Activated CD4-positive, alpha-beta T cell treated with anti-CD3 and anti-CD28 coated beads, Interleukin-2, amount 50 U/mL, for 48 hours (primary cell): ENCODE data around the gene FHIT.

Experiments
- DNase-seq, 2 experiments: peaks; one replicate each; pipeline ENCODE4 v3.0.0-alpha.2; 2020

The FHIT gene

GRCh38 chr3:60307562-60308199, 943.6 kb downstream of the FHIT start:
- no peak for DNase-seq

GRCh38 chr3:60304112-60304511, 947.1 kb downstream of the FHIT start:
- DNase-seq, result no peak

GRCh38 chr3:60303160-60303559, 948.1 kb downstream of the FHIT start:
- DNase-seq, result no peak

GRCh38 chr3:60301142-60301541, 950.1 kb downstream of the FHIT start:
- no peak for DNase-seq

GRCh38 chr3:60298141-60298540, 953.1 kb downstream of the FHIT start:
- no peak for DNase-seq

DNA sequence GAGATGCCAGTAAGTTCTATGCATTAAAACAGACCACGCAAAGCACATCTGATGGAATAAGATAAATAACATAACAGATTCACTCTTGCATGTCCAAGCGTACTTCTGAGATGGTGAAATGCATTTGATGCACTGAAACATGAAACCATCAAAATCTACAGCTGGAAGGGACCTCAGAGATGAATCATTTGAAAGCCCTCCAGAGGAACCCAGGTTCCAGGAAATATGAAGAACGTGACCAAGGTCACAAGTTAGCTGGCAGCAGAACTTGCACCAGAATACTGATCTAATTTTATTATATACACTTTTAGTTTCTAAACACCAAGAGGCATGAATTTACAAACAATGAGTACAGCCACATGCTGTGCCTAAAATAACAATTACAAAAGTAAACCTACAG, 957.1 kb downstream of the FHIT start:
- no peak for DNase-seq

- no peak for DNase-seq
Measured at GRCh38 chr3:60291115-60291514, 960.1 kb downstream of the FHIT start.

GRCh38 chr3:60290122-60290492, 961.1 kb downstream of the FHIT start:
- DNase-seq, result no peak

- no peak for DNase-seq
Measured at GRCh38 chr3:60289341-60290121, 961.7 kb downstream of the FHIT start.

GRCh38 chr3:60282866-60283265, 968.4 kb downstream of the FHIT start:
- DNase-seq, result no peak

- DNase-seq, result no peak
Measured at GRCh38 chr3:60281970-60282369, 969.3 kb downstream of the FHIT start.

DNA sequence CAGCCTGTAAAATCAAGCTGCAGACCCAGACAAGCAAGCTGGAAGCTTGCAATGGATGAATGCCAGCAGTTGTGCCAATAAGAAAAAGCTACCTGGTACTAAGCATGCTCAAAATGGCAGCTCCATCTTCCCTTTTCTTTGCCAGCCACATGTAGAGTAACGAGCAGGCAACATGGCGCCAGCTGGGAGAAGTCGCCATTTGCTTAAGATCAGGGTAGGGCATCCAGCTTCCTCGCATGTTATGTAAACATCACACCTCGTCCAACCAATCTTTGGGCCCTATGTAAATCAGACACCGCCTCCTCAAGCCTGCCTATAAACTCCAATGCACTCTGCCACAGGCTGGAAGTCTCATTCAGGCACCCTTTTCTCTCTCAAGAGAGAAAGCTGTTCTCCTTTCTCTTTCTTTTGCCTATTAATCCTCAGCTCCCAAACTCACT, 973.9 kb downstream of the FHIT start:
- DNase-seq, result no peak

GRCh38 chr3:60276615-60277014, 974.6 kb downstream of the FHIT start:
- DNase-seq, result no peak

GRCh38 chr3:60274646-60275045, 976.6 kb downstream of the FHIT start:
- no peak for DNase-seq

GRCh38 chr3:60274098-60274497, 977.2 kb downstream of the FHIT start:
- DNase-seq, result no peak

DNA sequence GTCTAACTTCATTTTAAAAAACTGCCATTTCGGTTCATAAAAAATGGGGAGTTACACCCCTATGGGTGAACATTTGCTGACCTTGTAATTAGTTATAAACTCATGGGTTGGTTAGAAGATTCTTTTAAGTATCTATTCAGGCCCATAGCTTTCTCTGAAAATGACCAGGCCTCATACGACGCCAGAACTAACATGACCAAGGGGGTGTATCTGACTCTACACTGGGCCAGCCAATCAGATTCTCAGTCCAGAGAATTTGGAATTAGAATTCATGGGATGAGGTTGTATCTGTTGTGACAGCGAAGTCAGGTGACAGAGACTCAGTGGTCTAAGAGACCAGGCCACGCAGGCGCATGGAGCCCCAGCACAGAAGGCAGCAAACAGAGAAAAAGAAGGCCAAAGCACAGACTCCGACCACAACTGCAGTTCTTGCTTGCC, 981.4 kb downstream of the FHIT start:
- no peak for DNase-seq

GRCh38 chr3:60269377-60269776, 981.9 kb downstream of the FHIT start:
- DNase-seq, result no peak

GRCh38 chr3:60268123-60268522, 983.1 kb downstream of the FHIT start:
- no peak for DNase-seq

GRCh38 chr3:60266444-60266843, 984.8 kb downstream of the FHIT start:
- no peak for DNase-seq

- DNase-seq, result no peak
Measured at GRCh38 chr3:60263191-60263590, 988.1 kb downstream of the FHIT start.

DNA sequence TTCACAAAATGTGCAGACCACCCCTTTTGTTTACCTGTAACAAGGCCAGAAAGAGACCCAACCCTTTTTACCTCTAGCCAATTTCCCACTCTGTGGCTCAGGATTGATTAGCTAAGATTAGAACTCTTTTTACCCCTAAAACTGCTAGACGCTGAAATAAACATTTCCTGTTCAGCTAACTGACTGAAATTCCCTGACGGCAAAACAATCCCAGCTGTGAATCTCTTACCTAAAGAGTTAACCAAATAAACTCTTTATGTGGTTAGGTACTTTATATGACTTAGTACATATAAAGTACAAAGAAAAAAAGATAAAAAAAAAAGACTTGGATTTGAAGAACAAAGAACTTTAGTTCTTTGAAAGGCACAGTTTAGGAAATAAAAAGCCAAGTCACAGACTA, 988.7 kb downstream of the FHIT start:
- DNase-seq, result no peak

DNA sequence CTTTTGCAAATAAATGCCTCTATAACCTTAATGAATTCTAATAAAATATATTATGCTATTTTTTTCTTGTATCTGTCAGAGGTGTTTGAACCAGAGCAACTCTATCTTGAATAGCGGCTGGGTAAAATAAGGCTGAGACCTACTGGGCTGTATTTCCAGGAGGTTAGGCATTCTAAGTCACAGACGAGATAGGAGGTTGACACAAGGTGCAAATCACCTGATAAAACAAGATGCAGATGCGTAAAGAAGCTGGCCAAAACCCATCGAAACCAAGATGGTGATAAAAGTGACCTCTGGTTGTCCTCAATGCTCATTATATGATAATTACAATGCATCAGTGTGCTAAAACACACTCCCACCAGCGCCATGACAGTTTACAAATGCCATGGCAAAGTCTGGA, 990.7 kb downstream of the FHIT start:
- DNase-seq, result no peak

DNA sequence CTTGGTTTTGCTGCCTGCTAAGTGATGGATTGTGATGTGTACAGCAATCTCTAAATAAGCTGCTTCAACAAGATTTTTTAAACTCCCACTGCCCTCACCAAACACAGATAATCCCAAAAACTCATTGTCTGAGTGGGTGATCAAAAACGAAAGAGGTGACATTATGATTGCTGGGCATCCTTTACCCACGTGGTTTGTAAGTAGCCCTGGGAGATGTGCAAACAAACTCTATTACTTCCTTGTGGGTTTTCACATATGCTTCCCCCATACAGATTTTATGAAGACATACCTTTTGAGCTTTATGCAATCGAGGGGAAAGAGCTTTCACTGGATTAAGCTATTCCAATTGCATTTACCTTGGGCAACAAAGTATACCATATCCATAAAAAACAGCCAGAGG, 1000.4 kb downstream of the FHIT start:
- no peak for DNase-seq

GRCh38 chr3:60250206-60250605, 1001.0 kb downstream of the FHIT start:
- no peak for DNase-seq

DNA sequence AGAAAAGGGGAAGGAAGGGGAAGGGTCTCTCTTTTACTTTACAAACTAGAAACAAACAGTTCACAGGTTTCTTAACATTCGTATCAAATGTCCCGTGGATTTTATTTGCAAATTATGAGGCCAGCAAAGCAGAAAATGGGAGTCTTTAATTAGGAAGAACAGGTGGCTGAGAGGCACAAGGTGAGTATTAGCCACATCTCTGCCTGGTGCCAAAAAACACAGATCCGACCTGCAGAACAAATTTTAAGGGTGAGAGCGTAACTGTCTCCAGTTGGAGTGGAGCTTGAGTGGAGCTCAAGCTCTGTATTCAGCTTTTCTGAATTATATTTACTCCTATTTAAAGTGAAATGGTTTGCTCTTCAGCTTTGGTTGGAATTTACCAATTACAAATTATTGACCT, 1004.9 kb downstream of the FHIT start:
- DNase-seq, result no peak
